Peyer's patch (tissue), 4 donors: Measurements from ENCODE around the gene TEX53.

Experiments used
- CTCF ChIP-seq, 6 experiments: fragments of 450-650 bp in 4 of 6; fragments of 200-600 bp in 2 of 6; sonication (generic) in 1 of 6; IDR thresholded peaks; one replicate each; pipeline ENCODE4 v1.5.1; 2017 to 2019; ENCODE audit warnings: antibody characterized with exemption in 6 of 6, mild to moderate bottlenecking in 3 of 6, moderate library complexity in 1 of 6
- POLR2A ChIP-seq, 2 donors: fragments of 450-650 bp; IDR thresholded peaks; one replicate each; pipeline ENCODE4 v1.5.1; 2017; ENCODE audit warnings: antibody characterized with exemption in 2 of 2, mild to moderate bottlenecking in 2 of 2, moderate library complexity in 2 of 2

- TF ChIP-seq CTCF (IDR thresholded peaks at IDR 0.05): no peak
- TF ChIP-seq POLR2A (IDR thresholded peaks at IDR 0.05): no peak
Measured at GRCh38 chr9:114680259-114681001, 22.8 kb upstream of the TEX53 start.
